NCI-H2227 treated with DMSO at 0.1 percent for 48 hours (cell line): ENCODE data around the gene LRTM1.

ENCODE experiments used
- DNase-seq: peaks from one replicate; lab custom pipeline; 2025; lab: John Stamatoyannopoulos, UW

LRTM1 gene

DNA sequence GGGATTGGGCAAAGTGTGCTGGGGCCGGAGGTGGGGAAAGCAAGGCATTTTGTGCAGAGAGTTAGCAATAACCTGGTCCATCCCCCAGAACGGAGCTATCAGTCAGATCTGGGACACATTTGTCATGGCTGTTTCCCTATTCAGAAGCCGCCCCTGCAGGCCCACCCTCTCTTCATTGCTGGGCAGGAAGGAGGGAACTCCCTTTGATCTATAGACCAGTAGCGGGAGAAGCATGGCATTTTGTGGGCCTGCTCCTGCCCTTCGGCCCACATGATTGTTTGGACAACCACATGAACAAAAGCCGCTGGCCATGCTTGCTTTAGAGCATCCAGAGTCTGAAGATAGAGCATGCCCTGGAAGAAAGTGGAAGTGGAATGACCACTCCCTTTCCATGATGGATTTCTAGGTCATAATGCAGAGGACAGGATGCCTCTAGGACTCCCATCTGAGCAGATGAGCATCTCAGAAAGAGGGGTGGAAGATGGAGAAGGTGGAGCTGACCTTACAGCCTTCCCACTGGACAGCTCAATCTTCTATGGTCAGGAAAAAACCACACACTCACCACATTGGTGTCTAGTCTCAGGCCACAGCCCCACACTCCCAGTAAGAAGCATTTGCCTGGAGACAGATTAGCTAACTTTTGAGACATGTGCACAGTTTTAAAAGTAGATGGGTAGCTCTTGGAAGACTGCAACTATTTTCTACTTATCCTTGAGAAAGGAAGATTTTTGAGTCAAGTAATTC, 11.9 kb upstream of the LRTM1 start:
- DNase-seq: no peak

DNA sequence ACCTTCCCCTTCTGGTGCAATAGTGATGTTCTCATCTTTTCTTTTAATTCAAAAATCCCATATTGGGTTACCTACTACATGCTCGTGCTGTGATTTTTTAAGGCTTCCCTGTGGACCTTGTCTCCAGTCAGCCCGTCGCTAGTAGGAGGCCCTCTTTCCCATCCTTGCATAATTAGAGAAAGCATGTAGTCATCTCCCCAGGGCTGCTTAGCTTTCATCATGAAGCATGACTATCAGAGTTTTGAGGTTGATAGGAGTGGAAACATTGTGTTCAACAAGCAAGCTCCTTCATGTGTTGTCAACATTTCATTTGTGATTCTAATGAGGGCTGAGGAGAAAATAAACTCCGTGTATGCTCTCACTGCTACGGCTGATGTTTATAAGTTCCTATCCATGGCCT, 8.7 kb upstream of the LRTM1 start:
- DNase-seq: no peak

- no peak for DNase-seq
These were observed 8.0 kb upstream of the LRTM1 start for GRCh38 chr3:54935869-54936268.

DNA sequence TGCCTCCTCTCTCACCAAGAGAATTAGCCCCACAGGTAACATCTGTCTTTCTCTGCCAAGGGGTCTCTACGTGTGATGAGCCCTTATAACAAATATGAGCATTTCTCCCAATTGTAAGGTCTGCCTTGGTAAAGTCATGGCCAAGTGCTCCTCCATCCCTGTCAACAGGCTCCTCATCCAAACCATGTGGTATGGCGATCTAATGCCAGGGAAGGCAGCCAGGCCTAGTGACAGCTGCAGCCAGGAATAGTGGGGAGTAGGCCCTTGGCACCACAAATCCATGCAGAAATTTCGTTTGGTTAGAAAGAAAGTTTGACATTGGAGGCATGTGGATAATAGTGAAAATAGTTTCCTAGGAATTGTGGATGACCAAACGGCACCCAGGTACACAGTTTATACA, 4.7 kb upstream of the LRTM1 start:
- no peak for DNase-seq

- DNase-seq: peak; percentile 28
These were observed 3.3 kb upstream of the LRTM1 start for GRCh38 chr3:54931182-54931581.

DNA sequence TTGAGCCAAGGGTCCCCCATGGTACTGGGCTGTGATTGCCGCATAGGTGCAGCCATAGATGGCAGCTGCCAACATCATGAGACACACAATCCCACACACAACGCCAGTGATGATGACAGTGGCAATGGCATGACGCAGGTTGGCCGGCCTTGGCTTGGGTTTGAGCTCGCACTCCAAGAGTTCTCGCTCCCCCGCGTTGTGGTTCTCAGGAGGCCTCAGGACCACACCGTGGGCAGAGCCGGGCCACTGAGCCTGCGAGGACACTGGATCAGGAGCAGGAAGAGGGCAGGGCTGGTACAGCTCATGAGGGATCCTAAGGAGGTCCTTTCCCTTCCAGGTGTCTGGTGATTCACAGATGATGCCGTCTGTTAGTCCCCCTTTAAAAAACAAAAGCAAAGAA, 9.3 kb downstream of the LRTM1 start:
- DNase-seq: no peak

DNA sequence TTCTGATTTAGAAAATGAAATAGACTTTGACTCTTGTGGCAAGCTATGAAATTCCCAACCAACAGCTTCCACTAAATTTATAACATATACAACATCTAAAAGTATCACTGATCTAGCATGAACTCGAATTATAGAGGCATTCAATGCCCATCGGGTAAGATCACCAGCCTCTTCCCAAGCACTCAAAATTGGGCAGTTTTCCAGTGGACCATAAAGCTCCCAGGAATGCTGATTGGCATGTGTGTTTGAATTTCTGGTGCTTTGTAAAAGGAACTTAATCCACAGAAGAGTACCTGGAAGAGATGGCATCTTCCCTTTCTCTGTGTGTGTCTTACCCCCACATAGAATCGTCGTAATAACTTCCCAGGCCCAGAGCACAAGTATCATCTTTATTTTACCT, 10.0 kb downstream of the LRTM1 start:
- no peak for DNase-seq

- DNase-seq: no peak
These were observed 10.7 kb downstream of the LRTM1 start for GRCh38 chr3:54917174-54917573.

DNA sequence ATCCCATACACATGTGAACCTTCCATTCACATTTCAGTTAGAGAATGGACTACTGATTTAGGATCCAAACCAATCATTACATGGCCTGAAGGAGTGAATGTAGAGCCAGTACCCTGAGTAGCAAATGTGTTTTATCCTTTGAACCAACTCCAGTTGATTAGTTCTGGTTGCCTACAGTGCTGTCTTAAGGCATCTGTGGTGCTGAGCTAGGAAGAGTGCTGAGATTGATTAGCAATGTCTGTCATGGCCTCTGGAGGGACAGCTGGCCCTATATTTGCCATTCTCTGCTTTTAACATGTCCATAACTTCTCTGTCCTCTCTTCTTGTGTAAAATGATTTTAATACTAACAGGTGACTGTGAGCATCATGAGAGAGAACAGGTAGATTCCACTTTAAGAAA, 11.1 kb downstream of the LRTM1 start:
- DNase-seq: no peak

DNA sequence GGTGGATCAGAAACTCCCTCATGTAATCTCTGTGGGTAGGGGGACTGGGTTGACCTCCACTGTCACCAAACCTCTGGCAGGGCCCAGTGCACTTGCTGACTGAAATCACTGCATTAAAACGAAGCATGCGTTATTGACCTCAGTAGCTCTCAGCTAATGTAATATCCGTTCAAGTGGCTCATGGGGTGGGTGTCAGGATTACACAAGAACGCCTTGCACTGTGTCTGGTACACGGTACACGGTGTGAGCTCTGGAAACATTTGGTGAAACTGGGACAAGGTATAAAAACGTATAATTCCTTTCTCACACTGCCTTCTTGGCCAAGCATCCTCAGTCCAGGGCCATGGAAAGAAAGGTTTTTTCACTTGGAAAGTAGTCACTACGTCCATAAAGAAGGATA, 11.9 kb downstream of the LRTM1 start:
- no peak for DNase-seq

DNA sequence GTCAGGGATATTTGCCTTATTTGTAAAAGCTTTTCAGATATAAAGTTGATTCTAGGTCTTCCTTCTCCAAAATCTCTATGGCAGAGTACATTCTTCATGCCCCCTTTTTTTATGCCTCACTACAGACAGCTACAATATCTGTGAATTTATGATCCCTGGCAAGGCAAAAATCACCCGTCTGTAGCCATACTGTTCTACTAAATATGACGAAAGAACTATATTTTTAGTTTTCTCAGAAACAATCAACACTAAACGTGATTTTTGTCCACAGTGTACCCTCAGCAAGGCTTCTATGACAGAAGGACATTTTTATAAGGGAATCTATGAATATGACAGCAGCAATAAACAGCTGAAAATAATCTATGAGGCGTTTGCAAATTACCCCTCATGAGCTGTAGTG, 12.7 kb downstream of the LRTM1 start:
- DNase-seq: no peak

DNA sequence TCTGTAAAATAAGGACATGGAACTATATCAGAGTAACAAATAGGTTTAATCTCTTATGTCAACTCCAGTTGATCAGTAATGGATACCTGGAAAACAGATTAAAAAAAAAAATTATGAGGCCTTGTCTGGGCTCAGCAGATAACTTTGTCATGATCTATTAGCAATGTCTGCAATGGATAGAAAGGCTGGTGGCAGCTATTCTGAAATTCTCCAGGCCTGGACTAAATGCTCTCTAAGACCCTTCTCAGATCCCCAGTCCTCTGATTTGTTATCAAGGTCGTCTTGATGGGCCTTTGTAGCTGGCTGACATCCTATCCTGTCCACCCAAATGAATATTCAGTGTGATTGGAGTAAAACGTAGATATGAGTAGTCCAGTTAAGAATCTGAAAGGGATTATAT, 13.7 kb downstream of the LRTM1 start:
- DNase-seq: no peak

DNA sequence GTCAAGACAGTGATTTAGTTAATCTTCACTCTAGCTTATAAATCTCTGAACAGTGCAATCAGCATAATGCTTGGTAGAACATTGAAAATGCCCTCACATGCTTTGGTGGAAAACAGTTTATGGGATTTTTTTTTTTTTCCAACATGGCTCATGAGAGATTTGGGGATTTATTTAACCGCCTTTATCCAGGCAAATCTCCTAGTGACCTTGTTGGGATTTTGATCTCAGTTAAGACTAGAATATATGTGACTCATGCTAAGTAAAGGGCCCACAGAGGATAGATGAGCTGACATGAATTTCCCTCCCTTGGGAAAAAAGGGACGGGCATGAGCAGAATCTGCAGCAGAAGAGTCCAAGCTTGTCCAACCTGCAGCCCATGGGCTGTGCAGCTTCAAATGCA, 18.7 kb downstream of the LRTM1 start:
- DNase-seq: no peak

DNA sequence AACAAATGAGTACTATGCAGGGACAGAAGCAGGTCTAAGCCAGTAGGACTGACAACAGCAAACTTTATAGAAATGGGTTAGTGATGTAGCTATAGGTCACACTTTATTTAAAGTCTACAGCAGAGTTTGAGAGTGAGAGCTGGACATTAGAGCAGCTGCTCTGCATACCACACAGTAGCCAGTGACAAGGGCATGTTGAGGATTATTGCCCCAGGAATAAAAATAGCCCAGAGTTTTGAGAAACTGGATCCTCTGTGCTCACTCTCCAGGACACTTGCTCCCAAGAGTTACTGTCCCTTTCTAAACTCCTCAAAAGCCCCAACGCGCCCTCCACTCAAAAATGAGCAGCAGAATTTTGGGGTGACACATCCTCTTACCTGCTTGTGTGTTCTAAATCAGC, 21.1 kb downstream of the LRTM1 start:
- no peak for DNase-seq

DNA sequence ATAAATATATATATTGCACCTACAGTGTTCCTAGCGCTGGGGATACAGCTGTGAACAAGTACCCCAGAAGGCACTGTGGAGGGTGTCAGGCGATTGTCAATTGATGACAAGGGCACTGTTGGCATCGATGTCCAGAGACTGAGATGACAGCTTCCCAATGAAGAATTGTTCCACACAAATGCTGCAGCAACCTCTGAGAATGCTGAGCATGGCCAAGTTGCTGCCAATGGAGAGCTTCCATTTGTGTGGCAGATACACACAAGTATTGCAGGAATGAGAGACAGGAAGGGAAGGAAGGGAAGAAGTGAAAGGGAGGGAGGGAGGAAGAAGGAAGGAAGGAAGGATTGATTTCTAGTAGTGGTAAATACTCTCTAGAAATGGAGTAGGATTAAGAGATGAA, 21.9 kb downstream of the LRTM1 start:
- DNase-seq: no peak

- DNase-seq: no peak
These were observed 22.5 kb downstream of the LRTM1 start for GRCh38 chr3:54905261-54905888.

DNA sequence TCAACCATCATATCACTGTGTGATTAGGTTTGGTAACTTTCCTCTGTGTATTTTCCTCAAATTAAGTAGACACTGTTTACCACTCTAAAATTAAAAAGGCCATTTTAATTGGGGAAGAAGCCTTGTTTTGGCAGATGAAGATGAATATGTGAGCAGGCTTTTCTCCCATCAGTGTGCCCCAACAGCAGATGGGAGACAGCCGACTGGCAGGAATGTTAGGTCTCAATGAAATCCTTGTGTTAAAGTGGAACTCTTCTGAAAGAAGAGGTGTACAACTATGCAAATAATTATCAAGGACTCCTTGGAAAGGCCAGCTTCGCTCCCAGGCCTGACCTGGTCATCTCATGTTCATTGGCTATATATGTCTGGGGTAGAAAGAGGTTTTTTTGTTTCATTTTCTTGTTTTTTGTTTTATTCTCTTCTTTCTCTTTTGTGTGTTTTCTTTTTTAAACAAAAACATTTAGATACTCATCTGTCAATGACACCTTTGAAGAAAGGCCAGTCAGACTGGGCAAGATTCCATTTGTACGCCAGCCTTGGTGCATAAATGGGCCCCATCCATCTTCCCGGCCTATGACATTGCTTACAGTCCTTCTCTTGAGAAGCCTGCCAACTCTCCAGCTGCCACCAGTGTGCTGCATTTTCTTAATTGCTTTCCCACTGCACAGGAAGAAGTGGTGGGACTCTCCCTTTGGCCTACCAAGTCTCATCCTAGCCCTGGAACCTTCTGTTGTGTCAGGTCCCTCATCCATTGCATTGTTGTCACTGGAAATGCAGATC, 25.8 kb downstream of the LRTM1 start:
- DNase-seq: no peak

DNA sequence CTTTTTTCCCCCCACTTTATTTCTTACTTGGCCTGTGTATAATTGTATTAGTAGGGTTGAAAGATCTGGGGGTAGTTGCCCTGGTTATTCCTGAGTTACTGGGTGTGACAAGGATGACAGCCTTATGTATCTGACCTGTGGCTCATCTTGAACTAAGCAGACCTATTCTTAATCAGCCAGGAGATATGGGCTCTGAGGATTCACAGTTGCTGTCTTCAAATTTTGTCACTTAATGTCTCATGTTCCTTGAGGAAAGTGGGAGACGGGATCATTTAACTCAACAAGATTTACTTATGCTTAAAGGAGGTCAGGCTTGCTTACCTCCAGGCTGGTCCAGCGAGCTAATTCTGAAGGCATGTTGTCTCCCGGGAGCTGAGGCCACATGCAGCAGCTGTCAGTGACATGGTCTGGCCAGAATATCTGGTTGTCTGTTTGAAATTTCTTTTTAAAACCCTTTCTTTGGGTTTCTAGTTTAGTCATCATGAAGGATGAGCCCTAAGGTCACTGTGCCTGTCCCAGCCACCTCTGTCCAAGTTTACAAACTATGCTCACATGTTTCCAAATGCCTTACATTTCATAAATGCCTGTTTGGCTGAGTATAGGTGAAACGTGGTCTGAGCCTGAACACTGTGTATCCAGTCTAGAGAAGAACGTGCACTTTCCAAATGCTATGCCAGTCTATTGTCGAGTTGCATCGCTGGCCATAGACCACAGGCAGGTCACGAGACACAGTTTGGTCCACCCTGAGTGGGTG, 26.8 kb downstream of the LRTM1 start:
- DNase-seq: no peak

DNA sequence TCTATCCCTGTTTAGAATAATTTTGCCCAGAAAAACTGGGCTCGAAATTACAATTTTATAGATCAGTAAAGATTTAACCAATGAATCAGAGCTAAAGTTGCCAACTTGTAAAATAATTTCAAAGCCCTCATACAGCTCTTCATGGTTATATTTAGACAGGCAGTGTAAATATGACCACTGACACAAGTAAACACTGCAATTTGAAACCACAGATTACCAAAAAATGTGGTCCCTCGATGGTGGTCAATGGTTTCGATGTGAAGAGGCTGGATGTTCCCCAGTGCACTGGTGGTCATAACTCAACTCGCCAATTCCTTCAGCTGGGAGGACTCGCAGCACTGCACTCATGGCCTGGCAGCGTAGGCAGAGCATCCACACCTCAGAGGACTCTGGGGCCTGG, 28.6 kb downstream of the LRTM1 start:
- DNase-seq: no peak

DNA sequence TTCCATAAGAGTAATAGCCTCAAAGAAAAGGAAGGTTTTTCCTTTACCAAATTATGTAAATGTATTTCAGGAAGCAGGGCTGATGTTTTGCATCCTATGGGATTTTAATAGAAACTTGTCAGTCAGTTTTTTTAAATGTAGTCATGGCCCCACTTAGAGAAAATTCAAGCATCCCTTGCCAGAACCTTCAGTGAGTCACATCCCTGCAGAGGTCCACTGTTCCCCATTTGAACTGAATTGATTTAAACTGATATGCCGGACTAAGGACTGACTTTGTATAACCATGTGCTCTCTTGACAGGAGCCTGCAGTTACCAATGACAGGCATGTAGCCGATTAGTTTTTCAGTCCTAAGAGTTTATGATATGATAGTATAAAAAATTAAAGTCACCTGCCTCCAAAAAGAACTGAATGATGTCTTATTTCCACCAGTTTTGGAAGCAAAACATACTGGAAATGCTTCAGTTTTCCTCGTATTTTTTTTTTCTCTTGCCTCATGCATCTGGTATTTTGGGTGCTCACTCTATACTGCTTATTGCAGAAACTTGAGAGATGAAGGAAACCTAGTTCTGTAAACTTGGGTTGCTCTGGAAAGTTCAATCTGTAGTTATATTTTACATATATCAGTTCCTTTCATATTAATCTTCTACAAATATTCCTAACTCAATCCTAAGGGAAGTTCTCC, 30.7 kb downstream of the LRTM1 start:
- no peak for DNase-seq

DNA sequence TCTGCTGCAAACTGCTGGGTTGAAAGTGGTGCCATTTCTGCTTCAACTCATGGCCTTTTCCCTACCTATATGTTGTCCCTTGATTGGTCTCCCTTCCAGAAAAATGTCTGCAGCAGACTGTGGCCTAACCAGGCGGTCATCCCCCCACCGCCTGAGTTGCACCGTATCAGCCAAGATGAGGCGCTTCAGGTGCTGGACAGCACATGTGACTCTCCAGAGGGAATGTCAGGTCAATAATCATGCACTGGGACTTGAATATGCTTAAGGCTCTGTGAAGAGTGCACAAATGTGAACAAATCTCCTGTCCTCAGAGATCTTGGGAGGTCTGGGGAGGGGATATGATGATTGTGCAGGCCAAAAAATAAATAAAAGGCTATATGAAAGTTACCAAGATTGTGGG, 32.2 kb downstream of the LRTM1 start:
- no peak for DNase-seq

DNA sequence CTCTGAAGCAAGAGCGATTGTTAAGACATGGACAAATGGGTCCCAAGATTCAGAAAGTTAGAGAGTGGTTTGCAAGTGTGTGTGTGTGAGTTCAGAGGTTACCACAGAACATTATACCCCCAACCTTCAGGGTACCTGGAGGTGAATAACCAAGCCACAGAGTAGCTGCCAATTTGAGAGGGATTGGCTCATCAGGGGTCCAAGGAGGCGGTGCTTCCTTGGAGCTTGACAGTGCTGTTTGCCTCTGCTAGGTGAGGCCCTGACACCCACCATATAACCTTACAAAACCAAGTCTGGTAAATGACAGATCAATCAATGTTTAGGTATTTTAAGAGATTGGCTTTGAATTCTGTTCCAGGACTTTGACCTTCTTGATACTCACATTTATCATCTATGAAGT, 35.7 kb downstream of the LRTM1 start:
- DNase-seq: no peak
